GM21737 (cell line): Measurements from ENCODE around the gene SRPK3.

Source experiments
- ATAC-seq: cut with Tn5 transposase; IDR thresholded peaks from one replicate; pipeline ENCODE4 v1.9.1; 2021; ENCODE audit warnings: mild to moderate bottlenecking, moderate library complexity; ENCODE audit not compliant: unreplicated experiment

Gene SRPK3

DNA sequence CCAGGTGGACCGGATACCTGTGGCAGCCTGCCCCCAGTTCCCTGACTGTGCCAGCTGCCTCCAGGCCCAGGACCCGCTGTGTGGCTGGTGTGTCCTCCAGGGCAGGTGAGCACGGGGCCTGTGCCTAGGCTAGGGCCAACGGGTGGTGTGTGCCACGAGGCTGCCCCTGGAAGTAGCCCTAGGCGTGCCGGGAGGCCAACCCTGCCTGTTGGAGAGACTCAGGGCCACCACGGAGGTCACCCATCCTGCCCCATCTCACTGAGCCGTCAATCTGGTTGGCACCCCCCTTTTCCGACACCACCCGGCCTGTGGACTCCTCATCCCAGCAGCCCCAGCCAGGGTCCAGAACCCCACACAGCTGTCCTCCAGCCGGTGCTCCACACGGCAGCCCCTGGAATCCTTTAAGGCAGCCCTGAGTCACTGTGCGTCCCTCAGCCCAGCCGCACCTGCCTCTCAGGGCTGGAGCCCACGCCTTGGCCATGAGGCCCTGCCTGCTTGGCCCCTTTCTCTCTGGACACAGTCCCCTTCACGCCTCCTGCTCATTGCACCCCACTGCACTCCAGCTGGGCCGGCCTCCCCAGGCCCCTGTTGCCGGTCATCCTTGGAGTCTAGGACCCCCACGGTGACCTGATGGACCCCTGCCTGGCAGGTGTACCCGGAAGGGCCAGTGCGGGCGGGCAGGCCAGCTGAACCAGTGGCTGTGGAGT is 11.5 kb upstream of the SRPK3 start:
- ATAC-seq, result no peak

DNA sequence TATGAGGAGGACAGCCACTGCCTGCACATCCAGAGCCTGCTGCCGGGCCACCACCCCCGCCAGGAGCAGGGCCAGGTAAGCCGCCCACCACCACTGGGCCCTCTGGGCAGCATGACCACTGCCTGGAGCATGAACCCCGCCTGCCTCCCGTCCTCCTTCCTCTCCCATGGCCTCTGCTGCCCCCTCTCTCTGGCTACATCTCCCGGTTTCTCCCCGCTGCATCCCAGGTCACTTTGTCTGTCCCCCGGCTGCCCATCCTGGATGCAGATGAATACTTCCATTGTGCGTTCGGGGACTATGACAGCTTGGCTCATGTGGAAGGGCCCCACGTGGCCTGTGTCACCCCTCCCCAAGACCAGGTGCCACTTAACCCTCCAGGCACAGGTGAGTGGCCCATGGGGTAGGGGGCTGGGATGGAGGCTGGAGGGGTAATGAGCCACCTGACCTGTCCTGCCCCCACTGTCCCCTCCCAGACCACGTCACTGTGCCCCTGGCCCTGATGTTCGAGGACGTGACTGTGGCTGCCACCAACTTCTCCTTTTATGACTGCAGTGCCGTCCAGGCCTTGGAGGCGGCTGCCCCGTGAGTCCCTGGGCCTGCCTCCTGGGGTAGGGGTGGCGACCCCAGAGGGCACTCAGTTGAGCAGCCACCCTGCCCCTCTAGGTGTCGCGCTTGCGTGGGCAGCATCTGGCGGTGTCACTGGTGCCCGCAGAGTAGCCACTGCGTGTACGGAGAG is 10.8 kb upstream of the SRPK3 start:
- no peak for ATAC-seq

DNA sequence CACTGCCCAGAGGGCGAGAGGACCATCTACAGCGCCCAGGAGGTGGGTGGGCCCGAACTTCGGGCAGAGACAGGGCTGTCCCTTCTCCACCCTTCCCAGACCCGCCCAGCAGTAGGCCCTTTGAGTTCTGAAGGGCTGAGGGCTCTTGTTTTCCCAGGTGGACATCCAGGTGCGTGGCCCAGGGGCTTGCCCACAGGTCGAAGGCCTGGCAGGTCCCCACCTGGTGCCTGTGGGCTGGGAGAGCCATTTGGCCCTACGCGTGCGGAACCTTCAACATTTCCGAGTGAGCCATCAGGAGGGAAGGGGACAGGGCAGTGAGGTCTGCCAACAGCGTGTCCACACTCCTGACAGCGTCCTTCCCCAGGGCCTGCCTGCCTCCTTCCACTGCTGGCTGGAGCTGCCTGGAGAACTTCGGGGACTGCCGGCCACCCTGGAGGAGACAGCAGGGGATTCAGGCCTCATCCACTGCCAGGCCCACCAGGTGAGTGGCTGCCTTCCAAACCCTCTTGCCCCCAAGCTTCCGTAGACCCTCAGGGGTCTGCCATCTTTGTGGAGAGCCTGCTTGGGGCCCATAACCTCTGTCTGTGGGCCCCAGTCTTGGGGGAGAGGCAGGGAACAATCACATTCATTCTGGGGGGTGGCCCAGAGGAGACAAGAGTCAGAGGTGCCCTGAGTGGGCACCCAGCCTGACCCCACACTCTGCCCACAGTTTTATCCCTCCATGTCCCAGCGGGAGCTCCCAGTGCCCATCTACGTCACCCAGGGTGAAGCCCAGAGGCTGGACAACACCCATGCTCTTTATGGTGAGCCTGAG is 10.0 kb upstream of the SRPK3 start:
- no peak for ATAC-seq

DNA sequence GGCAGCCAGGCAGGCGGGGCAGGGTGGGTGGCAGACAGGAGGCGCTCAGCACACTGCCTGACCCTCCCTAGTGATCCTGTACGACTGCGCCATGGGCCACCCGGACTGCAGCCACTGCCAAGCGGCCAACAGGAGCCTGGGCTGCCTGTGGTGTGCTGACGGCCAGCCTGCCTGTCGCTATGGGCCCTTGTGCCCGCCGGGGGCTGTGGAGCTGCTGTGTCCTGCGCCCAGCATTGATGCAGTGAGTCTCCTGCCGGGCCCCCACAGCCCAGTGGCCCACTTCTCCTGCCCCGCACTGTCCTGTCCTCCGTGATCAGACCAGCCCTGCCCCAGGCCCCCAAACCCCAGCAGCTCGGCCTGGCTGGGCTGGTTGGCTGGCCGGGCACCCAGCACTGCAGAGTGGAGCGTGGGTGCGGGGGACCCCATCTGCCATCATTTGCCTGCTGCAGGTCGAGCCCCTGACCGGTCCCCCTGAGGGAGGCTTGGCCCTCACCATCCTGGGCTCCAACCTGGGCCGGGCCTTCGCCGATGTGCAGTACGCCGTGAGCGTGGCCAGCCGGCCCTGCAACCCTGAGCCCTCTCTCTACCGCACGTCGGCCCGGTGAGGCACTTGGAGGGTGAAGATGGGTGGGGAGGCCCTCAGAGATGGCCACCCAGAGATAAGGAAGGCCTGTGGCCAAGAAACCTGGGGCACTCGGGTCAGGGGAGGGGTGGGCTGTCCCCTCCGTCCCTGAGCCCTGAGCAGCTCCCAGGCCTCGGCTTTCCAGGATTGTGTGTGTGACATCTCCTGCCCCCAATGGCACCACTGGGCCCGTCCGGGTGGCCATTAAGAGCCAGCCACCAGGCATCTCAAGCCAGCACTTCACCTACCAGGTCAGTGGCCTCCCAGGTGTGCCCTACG is 9.2 kb upstream of the SRPK3 start:
- no peak for ATAC-seq

DNA sequence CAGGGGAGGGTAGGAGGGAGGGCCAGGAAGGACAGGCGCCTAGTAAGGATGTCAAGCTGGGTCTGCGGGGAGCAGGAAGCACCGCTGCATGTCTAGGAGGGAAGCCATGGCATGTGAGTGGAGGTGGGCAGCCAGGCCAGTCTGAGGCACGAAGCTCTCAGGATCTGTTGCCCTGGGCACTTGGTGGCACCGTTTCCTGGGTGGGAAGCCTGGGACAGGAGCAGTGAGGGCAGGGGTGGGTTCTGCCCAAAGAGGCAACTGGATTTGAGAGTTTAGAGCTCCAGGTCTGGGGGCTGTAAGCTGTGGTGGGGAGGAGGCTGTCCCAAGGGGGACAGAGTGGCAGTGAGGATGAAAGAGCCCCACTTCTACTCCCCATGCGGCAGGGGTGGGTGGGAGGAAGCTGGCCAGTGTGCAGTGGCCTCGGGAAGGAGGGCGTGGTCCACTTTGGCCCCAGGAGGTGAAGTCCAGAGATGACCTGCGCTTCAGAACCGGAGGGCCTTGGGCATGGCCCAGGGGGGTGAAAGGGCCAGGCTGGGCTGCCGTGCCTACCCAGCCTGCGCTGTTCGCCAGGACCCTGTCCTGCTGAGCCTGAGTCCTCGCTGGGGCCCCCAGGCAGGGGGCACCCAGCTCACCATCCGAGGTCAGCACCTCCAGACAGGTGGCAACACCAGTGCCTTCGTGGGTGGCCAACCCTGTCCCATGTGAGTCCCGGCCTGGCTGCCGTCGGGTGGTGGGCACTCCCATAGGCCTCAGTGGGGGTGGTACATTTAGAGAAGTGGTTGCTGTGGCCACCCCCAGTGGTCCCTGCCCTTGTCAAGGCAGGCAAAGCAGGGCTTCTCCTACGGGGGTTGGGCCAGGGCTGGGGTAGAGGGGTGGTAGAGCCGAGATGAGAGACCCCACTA is 8.3 kb upstream of the SRPK3 start:
- no peak for ATAC-seq

GRCh38 chrX:153773218-153773611 is 7.6 kb upstream of the SRPK3 start:
- ATAC-seq, result no peak

GRCh38 chrX:153773741-153774575 is 6.9 kb upstream of the SRPK3 start:
- no peak for ATAC-seq

DNA sequence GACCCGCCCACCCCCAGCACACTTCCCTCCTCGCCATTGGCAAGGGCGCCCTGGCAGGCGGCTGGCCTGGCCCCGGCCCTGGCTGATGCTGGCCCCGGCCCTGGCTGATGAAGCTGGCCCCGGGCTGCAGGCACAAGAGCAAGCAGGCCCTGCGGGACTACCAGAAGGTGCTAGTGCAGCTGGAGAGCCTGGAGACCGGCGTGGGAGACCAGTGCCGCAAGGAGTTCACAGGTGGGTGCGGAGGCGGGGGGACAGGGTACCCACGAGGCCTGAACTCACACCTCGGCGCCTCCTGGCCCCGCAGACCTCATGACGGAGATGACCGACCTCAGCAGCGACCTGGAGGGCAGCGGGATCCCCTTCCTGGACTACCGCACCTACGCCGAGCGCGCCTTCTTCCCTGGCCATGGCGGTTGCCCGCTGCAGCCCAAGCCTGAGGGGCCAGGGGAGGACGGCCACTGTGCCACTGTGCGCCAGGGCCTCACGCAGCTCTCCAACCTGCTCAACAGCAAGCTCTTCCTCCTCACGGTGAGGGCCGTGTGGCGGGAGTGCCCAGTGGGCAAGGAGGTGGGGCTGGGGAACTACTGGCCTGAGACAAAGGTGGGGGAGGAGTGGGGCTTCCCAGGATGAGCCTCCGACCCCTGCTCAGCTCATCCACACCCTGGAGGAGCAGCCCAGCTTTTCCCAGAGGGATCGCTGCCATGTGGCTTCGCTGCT is 6.1 kb upstream of the SRPK3 start:
- no peak for ATAC-seq

DNA sequence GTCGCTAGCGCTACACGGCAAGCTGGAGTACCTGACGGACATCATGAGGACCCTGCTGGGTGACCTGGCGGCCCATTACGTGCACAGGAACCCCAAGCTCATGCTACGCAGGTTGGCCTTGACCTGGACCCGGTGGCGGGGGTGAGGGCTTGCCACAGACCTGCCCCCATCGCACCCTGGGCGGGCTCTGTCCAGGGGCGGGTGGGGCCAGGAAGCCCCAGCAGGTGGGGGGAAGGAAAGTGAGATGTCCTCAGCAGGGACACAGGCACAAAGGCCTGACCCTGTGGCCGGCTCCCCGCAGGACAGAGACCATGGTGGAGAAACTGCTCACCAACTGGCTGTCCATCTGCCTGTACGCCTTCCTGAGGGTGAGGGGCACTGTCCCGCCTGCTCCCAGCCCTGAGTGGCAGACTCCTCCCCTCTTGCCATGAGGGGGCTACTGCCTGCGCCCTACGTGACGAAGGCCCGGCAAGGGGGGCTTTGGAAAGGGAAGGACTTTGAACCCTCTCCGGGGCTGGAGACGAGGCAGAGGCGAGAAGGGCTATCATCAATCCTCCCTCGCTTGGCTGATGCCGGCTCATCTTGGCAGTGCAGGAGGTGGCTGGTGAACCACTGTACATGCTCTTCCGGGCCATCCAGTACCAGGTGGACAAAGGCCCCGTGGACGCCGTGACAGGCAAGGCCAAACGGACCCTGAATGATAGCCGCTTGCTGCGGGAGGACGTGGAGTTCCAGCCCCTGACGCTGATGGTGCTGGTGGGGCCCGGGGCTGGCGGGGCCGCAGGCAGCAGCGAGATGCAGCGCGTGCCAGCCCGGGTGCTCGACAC is 5.3 kb upstream of the SRPK3 start:
- no peak for ATAC-seq

DNA sequence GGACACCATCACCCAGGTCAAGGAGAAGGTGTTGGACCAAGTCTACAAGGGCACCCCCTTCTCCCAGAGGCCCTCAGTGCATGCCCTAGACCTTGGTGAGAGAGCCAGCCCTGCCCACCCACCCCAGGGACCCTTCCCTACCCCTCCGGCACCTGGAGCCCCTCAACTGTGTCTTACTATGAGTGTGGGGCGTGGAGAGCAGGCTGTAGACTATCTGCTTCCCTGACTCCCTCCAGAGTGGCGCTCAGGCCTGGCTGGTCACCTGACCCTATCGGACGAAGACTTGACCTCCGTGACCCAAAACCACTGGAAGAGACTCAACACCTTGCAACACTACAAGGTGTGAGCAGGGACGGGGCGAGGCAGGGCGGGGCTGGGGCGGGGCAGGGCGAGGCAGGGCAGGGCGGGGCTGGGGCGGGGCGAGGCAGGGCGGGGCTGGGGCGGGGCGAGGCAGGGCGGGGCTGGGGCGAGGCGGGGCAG is 4.7 kb upstream of the SRPK3 start:
- ATAC-seq, result no peak

GRCh38 chrX:153776611-153777045 is 4.2 kb upstream of the SRPK3 start:
- no peak for ATAC-seq

GRCh38 chrX:153777261-153778090 is 3.4 kb upstream of the SRPK3 start:
- ATAC-seq, result no peak

- no peak for ATAC-seq
These were observed 2.7 kb upstream of the SRPK3 start for GRCh38 chrX:153778181-153778580.

DNA sequence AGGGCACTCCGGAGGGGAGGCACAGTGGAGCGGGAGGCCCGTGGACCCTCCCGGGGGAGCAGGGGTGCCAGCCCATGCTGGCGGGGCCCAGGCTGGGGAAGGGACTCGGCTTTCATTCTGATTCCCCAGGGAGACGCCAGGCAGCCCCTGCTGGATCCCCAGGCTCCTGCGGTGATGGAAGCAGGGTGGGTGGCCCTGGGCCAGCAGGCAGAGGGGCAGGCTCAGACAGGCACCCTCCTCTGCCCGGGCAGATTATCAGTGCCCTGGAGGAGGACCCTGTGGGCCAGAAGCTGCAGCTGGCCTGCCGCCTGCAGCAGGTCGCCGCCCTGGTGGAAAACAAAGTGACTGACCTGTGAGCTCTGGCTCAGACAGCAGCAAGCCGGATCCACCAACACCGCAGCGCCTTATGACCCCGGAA is 2.1 kb upstream of the SRPK3 start:
- ATAC-seq, result no peak

- no peak for ATAC-seq
These were observed 757 bp upstream of the SRPK3 start for GRCh38 chrX:153779891-153780677.
